K562 (cell line): ENCODE results near the gene CPA4. TPM values are rescaled to one million over a fixed set of nuclear protein-coding genes. Genes with fewer than 3 reads are reported as not detected.

ENCODE experiments used
- ATAC-seq: fragments of 200-7000 bp; cut with Tn5 transposase; 3 replicates; pipeline ENCODE4 v1.9.1; 2020; ENCODE audit warnings: moderate library complexity
- BruUV-seq: library from RNA; stranded (reverse); fragments of 400-500 nt; replicated peaks from 2 replicates; lab custom pipeline; 2021; lab: Mats Ljungman, UMichigan
- CTCF ChIA-PET: fragments of 300-600 bp; formaldehyde crosslinking; extraction: SDS; loops from one replicate; lab custom pipeline; 2021; ENCODE audit warnings: low intra/inter-chr PET ratio; lab: Yijun Ruan, JAX
- POLR2A ChIA-PET: fragments of 300-600, 350-650 bp; sonication (Branson Sonifier 250); formaldehyde crosslinking; extraction: SDS; loops from one replicate; lab custom pipeline; 2021; ENCODE audit warnings: antibody characterized with exemption, inconsistent platforms; lab: Yijun Ruan, JAX
- DNase-seq, 4 experiments: peaks; one replicate each; pipeline versions ENCODE4 v3.0.0 to v3.0.0-alpha.2; 2011 to 2018; ENCODE audit warnings: low spot score in 3 of 4, mixed read lengths in 3 of 4; ENCODE audit errors: extremely low read depth in 1 of 4
- FAIRE-seq: peaks from 2 replicates; lab custom pipeline; 2011; peaks lifted over from hg19 to GRCh38; lab: Jason Lieb, UNC
- H2AFZ ChIP-seq: 2 replicates; pipeline ENCODE4 v1.6.0; 2011; ENCODE audit warnings: low read depth, low read length, control low read depth, inconsistent platforms
- H3K27ac ChIP-seq: fragments of 200-600 bp; 3 replicates; pipeline ENCODE4 v1.8.0; 2011; ENCODE audit warnings: low read depth, mild to moderate bottlenecking, control low read depth, inconsistent platforms, low read length, moderate library complexity, mixed read lengths; ENCODE audit errors: extremely low read depth
- H3K27me3 ChIP-seq, 2 experiments: fragments of 300-600 bp in 1 of 2; 2 replicates in 1 of 2; 3 replicates in 1 of 2; pipeline versions ENCODE4 v1.6.0 to v1.8.0; 2011; ENCODE audit warnings: inconsistent platforms in 2 of 2, low read length in 2 of 2, mild to moderate bottlenecking in 1 of 2, mixed read lengths in 1 of 2, moderate library complexity in 1 of 2; ENCODE audit not compliant: control insufficient read depth in 2 of 2, insufficient read depth in 2 of 2
- H3K36me3 ChIP-seq: fragments of 300-600 bp; 3 replicates; pipeline ENCODE4 v1.8.0; 2011; ENCODE audit warnings: mild to moderate bottlenecking, low read length, inconsistent platforms; ENCODE audit not compliant: control insufficient read depth, insufficient read depth
- H3K4me1 ChIP-seq, 2 experiments: fragments of 200-600 bp in 1 of 2; replicated peaks in 1 of 2; 2 replicates in 1 of 2; 3 replicates in 1 of 2; pipeline versions ENCODE4 v1.5.1 to v1.8.0; 2011; ENCODE audit warnings: inconsistent platforms in 2 of 2, low read length in 2 of 2, mild to moderate bottlenecking in 1 of 2, mixed read lengths in 1 of 2, moderate library complexity in 1 of 2; ENCODE audit not compliant: control insufficient read depth in 2 of 2, insufficient read depth in 2 of 2
- H3K4me2 ChIP-seq: 2 replicates; pipeline ENCODE4 v1.6.1; 2011; ENCODE audit warnings: low read length, control low read depth, inconsistent platforms, mixed read lengths; ENCODE audit not compliant: insufficient read depth
- H3K4me3 ChIP-seq: fragments of 200-600 bp; sonication (generic), shearing (Covaris generic); 2 replicates; pipeline ENCODE4 v1.5.1; 2016; ENCODE audit warnings: control low read depth, inconsistent platforms
- H3K79me2 ChIP-seq: fragments of 200-600 bp; 3 replicates; pipeline ENCODE4 v1.8.0; 2011; ENCODE audit warnings: low read length, inconsistent platforms; ENCODE audit not compliant: control insufficient read depth, insufficient read depth
- H3K9ac ChIP-seq, 2 experiments: 2 replicates each; pipeline versions ENCODE4 v1.6.0 to v1.6.1; 2011; ENCODE audit warnings: low read depth in 2 of 2, low read length in 2 of 2, control low read depth in 1 of 2, inconsistent platforms in 1 of 2, mild to moderate bottlenecking in 1 of 2, mixed read lengths in 1 of 2; ENCODE audit not compliant: insufficient read depth in 1 of 2
- H3K9me1 ChIP-seq: one replicate; pipeline ENCODE4 v1.6.0; 2011; ENCODE audit warnings: inconsistent platforms, mild to moderate bottlenecking, low read length, moderate library complexity; ENCODE audit not compliant: control insufficient read depth, insufficient read depth
- H3K9me3 ChIP-seq: replicated peaks from 2 replicates; pipeline ENCODE4 v1.5.1; 2011; ENCODE audit warnings: low read depth, low read length, inconsistent platforms; ENCODE audit not compliant: control insufficient read depth, insufficient read depth
- H4K20me1 ChIP-seq: replicated peaks from 2 replicates; pipeline ENCODE4 v1.6.1; 2011; ENCODE audit warnings: low read length, inconsistent platforms, mixed read lengths; ENCODE audit not compliant: control insufficient read depth, insufficient read depth
- DIDO1 ChIP-seq: fragments of 450-650 bp; IDR thresholded peaks from 2 replicates; pipeline ENCODE4 v1.6.1; 2016; ENCODE audit warnings: low read depth, missing biosample characterization, missing genetic modification characterization
- FOSL1 ChIP-seq: fragments of 200-800 bp; sonication (Bioruptor generic); conservative IDR thresholded peaks from 2 replicates; pipeline ENCODE4 v1.6.1; 2016; ENCODE audit warnings: missing genetic modification characterization, missing compliant biosample characterization
- FOXM1 ChIP-seq, 2 experiments: fragments of 450-650 bp in 1 of 2; sonication (generic) in 1 of 2; formaldehyde crosslinking in 1 of 2; IDR thresholded peaks; 2 replicates each; pipeline versions ENCODE4 v1.6.1 to v1.9.0; 2017 to 2022; ENCODE audit warnings: low read depth in 2 of 2, mild to moderate bottlenecking in 2 of 2, missing genetic modification reagents in 1 of 2, moderate library complexity in 1 of 2
- GABPB2 ChIP-seq: fragments of 250-450 bp; sonication (Bioruptor Pico); conservative IDR thresholded peaks from 2 replicates; pipeline ENCODE4 v1.5.1; 2021; ENCODE audit warnings: mild to moderate bottlenecking
- PTTG1 ChIP-seq: fragments of 450-650 bp; IDR thresholded peaks from 2 replicates; pipeline ENCODE4 v1.6.1; 2016; ENCODE audit warnings: low read depth, mild to moderate bottlenecking, missing genetic modification characterization, missing compliant biosample characterization
- ZNF134 ChIP-seq: fragments of 250-450 bp; sonication (Bioruptor Pico); conservative IDR thresholded peaks from 2 replicates; pipeline ENCODE4 v1.4.0; 2020
- ZNF324 ChIP-seq: fragments of 250-450 bp; sonication (Bioruptor Pico); IDR thresholded peaks from 2 replicates; pipeline ENCODE4 v1.4.0; 2020; ENCODE audit warnings: mild to moderate bottlenecking
- ZNF589 ChIP-seq: fragments of 200-800 bp; sonication (Bioruptor generic); IDR thresholded peaks from 2 replicates; pipeline ENCODE4 v1.6.1; 2016; ENCODE audit warnings: low read depth, missing genetic modification characterization, missing compliant biosample characterization
- WGBS: fragments of 100-300 bp; shearing (Covaris generic); methylation state at CpG from one replicate; pipeline ENCODE4 v1.1.6; 2016; ENCODE audit warnings: low coverage, mixed read lengths; ENCODE audit not compliant: insufficient coverage; ENCODE audit errors: missing lambda C conversion rate; 5-methylcytosine and 5-hydroxymethylcytosine counted together
- in situ Hi-C: fragments of 300-500 bp; cut with MboI; formaldehyde crosslinking; loops from 4 replicates; pipeline ENCODE4 v1.15.0; 2018; ENCODE audit warnings: inconsistent platforms, mixed read lengths
- intact Hi-C: fragments of 100-400 bp; cut with micrococcal nuclease; formaldehyde crosslinking; loops from 2 replicates; pipeline ENCODE4 v1.14.2; 2022
- polyA plus RNA-seq, 8 experiments: library from polyadenylated mRNA; depleted of rRNA in 4 of 8; stranded (reverse) in 5 of 8; unstranded in 3 of 8; fragments of >200 nt; fragmentation: Nextera tagmentation in 2 of 8; fragmentation: Illumina TruSeq in 1 of 8; extraction: Ambion mirVana in 2 of 8; extraction: Trizol in 1 of 8; gene quantifications; 2 replicates each; pipeline versions ENCODE4 v1.2.1 to v1.2.3, GENCODE V29; 2011 to 2014; ENCODE audit warnings: inconsistent platforms in 1 of 8, missing spikeins in 1 of 8
- total RNA-seq, 7 experiments: library from RNA; depleted of rRNA in 6 of 7; stranded (reverse); fragments of >200 nt in 6 of 7; fragmentation: Illumina TruSeq in 2 of 7; extraction: Trizol in 2 of 7; gene quantifications; 2 replicates each; pipeline versions ENCODE4 v1.2.1 to v1.2.3, GENCODE V29; 2011 to 2021; ENCODE audit warnings: low replicate concordance in 1 of 7
- TF ChIP-seq, protein P1 (sequence below), 2 experiments: fragments of 450-650 bp in 1 of 2; sonication (generic) in 1 of 2; formaldehyde crosslinking in 1 of 2; IDR thresholded peaks in 1 of 2; conservative IDR thresholded peaks in 1 of 2; 2 replicates each; pipeline versions ENCODE4 v1.6.1 to v1.8.1; 2016 to 2023; ENCODE audit warnings: mild to moderate bottlenecking in 2 of 2, moderate library complexity in 2 of 2, inconsistent platforms in 1 of 2, missing genetic modification reagents in 1 of 2

The CPA4 gene
- total and polyA plus RNA-seq, 9 of the 15 experiments (the other 6 are each of a cell fraction or from before 2014, with no cell fraction given), result not detected

DNA sequence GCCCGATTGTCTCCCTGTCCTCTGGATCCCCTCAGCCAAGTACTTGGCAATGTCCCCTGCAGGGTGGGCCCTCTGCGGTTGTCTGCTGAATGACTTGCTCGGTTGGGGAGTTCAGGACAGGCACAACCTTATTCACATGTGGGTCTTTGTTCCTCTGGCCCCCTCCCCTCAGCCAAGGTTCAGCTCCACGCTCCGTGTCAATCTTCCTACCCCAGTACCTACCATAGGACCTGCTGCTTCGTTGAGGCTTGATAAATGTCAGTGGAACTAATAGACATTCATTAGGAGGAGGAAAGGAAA, 58.8 kb downstream of the CPA4 start:
- Histone ChIP-seq H3K4me3 (no peak overlapping the region), H3K4me1 (peaks cover 0 to 3% of the 10 kb centered on the region in 2 experiments; a peak in 1 of 5 replicates), H2AFZ (no peak overlapping the region), H3K36me3 (no peaks in the 10 kb centered on the region), H3K27me3 (peaks cover 45 to 80% of the 10 kb centered on the region in 2 experiments), H3K9ac (no peak overlapping the region), H3K79me2 (no peaks in the 10 kb centered on the region), H3K9me3 (no peaks in the 10 kb centered on the region), H3K9me1 (no peaks in the 10 kb centered on the region), H3K4me2 (no peak overlapping the region), H3K27ac (no peak overlapping the region), H4K20me1 (no peaks in the 10 kb centered on the region)
- DNase-seq, result no peak
- CTCF ChIA-PET, result no interaction called here
- ATAC-seq, result no peak
- BruUV-seq, result no TSS peak
- TF ChIP-seq ZNF324 (CRISPR knock-in tag), result no peak
- TF ChIP-seq ZNF589 (CRISPR knock-in tag), result no peak
- no peak for TF ChIP-seq ZNF134
- FAIRE-seq, result no peak
- POLR2A ChIA-PET, result interaction anchor here (0.7 kb wide), 1 partner anchor 257 kb away, joined by 4 read pairs; no protein-coding TSS in a partner anchor
- 2% methylated on average over 6 of the region's 6 CpGs for WGBS
- in situ Hi-C loops (no loop called here), intact Hi-C loops (no loop called here)

DNA sequence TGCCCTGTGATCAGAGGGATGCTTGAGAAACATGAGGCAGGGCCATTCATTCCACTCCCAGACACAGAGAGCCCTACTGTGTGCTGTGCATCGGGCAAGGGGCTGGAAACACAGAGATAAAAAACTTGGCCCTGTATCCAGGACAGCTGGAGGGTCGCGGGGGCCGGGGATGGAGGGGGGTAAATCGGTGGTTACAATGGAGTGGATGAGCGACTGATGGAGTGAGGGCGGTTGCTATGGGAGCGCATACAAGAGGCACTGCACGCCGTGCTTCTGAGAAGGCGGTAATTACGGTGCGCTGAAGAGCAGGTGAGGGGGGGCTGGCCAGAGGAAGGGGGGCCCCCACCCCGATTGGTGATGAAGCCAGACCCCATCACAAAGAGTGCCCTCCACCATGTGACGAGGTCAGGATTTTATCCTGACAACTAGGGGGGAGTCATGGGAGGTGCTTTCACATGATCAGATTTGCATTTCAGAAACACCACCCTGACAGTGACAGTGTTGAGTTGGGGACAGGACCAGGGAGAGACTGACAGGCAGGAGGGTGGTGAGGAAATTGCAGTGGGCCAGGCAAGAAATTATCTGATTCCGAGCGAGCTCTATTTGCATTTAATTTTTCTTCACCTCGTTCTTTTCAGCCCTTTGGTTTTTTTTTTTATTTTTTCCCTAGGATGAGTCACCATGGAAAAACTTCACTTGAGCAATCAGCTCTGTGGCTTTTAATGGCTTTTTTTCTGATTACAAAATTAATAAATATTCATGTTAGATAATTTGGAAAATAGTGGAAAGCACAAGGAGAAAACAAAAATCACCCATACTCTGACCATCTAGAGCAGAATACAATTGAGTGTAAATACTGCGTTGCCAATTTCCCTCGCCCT, 59.5 kb downstream of the CPA4 start:
- Histone ChIP-seq H3K4me3 (no peak overlapping the region), H3K9me1 (no peaks in the 10 kb centered on the region), H3K27ac (no peak overlapping the region), H2AFZ (no peak overlapping the region), H3K4me1 (peaks cover 0 to 2% of the 10 kb centered on the region in 2 experiments; a peak in 1 of 5 replicates), H4K20me1 (no peaks in the 10 kb centered on the region), H3K9ac (no peak overlapping the region), H3K4me2 (no peak overlapping the region), H3K9me3 (no peaks in the 10 kb centered on the region), H3K27me3 (peaks cover 38 to 74% of the 10 kb centered on the region in 2 experiments), H3K36me3 (no peaks in the 10 kb centered on the region), H3K79me2 (no peaks in the 10 kb centered on the region)
- no peak for DNase-seq
- 14% methylated on average over 16 of the region's 20 CpGs for WGBS
- ChIA-PET POLR2A (interaction anchor here (1.0 kb wide), 2 partner anchors 10 to 25 kb away, joined by 3 read pairs; no protein-coding TSS in a partner anchor), CTCF (no interaction called here)
- intact Hi-C loops, result no loop called here
- FAIRE-seq, result no peak
- BruUV-seq, result no TSS peak
- in situ Hi-C loops, result no loop called here
- ATAC-seq, result no peak
- TF ChIP-seq GABPB2 (CRISPR knock-in tag), result no peak
- no peak for TF ChIP-seq DIDO1 (tag)
- TF ChIP-seq FOSL1, result peak; percentile 81
- TF ChIP-seq, protein P1, sequence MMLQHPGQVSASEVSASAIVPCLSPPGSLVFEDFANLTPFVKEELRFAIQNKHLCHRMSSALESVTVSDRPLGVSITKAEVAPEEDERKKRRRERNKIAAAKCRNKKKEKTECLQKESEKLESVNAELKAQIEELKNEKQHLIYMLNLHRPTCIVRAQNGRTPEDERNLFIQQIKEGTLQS (IDR thresholded peaks at IDR 0.05), result peak; percentile 62; the same call in 1 of the 2 replicates
- TF ChIP-seq, protein P1 (CRISPR knock-in tag; conservative IDR thresholded peaks at IDR 0.05), result no peak
- TF ChIP-seq FOXM1 (IDR thresholded peaks at IDR 0.05; ENCODE audit: low read depth), result no peak
- TF ChIP-seq FOXM1 (CRISPR knock-in tag; IDR thresholded peaks at IDR 0.05; ENCODE audit: low read depth), result no peak
- TF ChIP-seq PTTG1 (tag), result no peak
